Erythroblast (primary cell): ENCODE results near the gene SHISA6.

ENCODE experiments used
- DNase-seq, 2 experiments: peaks; one replicate each; lab custom pipeline; 2025; lab: John Stamatoyannopoulos, UW
- GATA1 ChIP-seq: IDR thresholded peaks from 2 replicates; pipeline ENCODE4 v1.6.1; 2011; ENCODE audit warnings: low read depth, mild to moderate bottlenecking, control low read depth, low read length, moderate library complexity
- POLR2A ChIP-seq: IDR thresholded peaks from 2 replicates; pipeline ENCODE4 v1.6.1; 2011; ENCODE audit warnings: mild to moderate bottlenecking, low read length

SHISA6 gene

DNA sequence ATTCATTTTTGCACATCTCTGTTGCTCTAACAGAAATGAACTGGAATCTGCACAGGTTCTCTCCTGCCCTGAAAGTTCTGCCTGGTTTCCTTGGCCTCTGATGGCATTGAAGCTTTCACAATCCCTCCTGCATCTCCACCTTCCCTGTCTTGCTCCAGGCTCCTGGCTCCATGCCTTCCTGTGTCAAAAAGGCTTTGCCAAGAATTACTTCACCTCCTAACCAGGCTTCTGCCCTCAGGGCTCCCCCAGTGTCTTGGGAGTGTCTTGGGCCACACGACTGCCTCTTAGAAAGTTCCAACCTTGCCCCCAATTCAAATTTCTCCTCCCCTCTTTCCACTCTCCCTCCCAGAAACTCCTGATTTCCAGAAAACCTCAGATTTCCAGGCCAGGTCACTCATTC lies 320.3 kb downstream of the SHISA6 start:
- DNase-seq, result no peak
- TF ChIP-seq POLR2A (no peak), GATA1 (no peak)

DNA sequence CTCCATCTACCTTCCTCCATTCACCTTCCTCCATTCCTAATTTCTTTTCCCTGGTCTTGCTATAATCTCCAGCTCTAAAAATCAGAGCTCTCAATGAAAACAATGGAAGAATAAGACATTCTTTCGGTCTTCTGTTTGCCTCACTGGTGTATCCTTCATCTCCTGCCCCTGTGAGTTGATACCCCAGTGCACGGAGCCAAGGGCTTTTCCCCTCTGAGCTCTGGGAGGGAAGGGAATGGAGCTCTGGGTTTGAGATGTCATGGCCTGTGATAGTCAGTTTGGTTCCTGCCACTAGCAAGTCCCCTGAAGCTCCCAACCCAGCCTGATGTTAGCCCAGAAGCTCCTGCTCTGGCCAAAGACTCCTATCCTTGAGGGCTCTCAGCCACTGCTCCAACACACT lies 320.7 kb downstream of the SHISA6 start:
- TF ChIP-seq GATA1, result no peak
- TF ChIP-seq POLR2A, result no peak
- DNase-seq, result no peak

DNA sequence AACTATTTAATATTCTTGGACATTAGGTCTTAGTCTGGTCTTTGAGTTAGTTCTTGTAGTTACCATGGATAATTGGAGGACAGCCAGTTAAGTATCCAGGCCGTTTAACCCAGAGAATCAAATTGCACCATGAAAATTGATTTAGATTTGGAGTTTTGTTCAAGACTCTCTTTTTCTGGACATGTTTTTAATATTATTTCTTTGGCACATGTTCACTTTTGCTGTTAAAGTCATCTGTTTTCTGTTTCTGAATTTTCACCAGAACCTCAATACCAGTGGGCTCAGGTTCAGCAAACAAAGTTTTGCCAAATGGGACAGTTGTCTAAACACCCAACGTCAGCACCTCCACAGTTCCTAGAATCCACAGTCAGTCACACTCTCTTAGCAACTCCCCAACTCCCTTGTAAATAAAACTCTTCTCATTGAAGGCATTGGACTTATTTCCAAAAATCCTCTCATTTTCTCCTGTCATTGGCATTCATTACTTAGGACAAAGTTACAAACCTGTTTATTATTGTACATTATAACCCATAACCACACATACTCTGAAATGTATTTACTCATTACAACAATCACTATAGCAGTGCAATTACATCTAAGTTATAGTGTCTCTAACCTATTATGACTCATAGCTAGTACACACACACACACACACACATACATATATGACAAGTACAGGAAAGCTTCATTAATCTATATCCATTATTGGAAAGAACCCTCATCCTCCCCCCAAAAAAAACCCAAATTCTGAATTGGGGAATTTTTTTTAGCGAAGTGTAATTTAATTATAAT lies 323.8 kb downstream of the SHISA6 start:
- DNase-seq, result no peak

DNA sequence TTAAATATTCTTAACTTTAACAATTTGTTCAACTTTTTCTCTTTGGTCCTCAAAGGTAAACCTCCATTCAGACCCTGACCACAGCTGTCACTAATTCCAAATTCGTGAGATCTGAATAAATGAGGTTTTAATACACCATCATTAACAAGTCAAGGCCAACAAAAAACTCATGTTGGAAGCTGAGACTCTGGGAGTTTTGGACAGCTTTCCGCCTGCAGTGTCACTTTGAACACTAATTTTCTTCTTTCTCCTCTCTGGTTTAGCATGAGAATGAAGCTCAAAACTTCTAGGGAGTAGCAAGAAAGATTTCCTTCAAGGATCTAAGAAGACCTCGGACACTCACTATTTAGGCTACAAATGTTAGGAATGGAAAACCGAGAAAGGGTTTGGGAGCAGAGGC lies 324.6 kb downstream of the SHISA6 start:
- TF ChIP-seq POLR2A (no peak), GATA1 (no peak)
- no peak for DNase-seq

More for the DNA sequence above, 323.8 kb downstream of the SHISA6 start:
- TF ChIP-seq GATA1 (no peak), POLR2A (no peak)

DNA sequence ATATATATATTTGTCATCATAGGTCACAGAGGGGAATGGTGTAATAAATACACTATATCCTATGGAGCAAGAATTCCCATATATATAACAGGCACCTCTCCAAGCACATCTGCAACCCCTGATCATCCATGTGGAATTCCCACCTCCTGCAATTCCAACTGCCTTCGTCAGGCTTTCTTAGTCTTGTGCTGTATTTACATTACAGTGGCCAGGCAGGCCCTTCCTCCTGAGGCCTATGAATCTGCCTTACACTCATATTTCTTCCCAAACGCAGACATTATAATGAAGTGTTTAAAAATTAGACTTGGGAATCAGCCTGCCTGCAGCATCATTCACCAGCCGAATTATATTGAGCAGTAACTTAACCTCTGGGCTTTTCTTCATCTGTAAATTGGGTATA lies 338.0 kb downstream of the SHISA6 start:
- no peak for DNase-seq
- TF ChIP-seq GATA1 (no peak), POLR2A (no peak)

DNA sequence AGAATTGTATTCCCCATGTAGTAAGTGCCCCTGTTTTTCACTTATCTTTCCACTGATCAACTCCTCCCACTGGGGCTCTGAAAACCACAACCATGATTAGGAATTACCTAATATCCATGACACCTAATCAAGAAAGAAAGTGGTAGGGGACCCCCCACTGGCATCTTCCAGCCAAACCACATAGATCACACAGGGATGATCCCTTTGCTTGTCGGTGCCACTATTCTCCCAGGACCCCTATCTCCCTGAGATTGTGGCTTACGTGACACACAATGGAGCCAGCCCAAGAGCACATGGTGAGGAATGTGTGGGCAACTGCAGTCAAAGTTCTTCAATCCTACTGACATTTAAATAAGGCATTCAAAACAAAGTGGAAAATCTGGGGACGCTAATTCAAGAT lies 339.7 kb downstream of the SHISA6 start:
- no peak for DNase-seq
- no peak for TF ChIP-seq POLR2A
- no peak for TF ChIP-seq GATA1

DNA sequence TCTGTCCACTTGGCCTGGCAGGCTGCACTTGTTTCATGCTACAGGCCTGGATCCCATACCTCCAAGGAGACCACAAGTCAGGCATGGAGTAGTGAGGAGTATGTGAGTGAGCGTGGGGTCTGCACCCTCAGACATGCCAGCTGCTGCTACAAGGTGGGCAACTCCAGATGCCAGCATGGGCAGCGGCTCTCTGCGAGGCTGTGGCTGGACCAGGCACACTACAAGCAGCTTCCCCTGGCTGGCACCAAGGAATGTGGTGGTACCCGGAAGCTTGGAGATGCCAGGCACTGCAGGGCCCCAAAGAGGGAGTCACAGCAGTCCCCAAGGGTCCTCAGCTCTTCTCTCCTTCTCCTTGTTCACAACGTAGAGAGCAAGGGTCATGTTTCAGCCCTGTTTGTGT lies 341.2 kb downstream of the SHISA6 start:
- no peak for TF ChIP-seq POLR2A
- TF ChIP-seq GATA1, result no peak
- no peak for DNase-seq

DNA sequence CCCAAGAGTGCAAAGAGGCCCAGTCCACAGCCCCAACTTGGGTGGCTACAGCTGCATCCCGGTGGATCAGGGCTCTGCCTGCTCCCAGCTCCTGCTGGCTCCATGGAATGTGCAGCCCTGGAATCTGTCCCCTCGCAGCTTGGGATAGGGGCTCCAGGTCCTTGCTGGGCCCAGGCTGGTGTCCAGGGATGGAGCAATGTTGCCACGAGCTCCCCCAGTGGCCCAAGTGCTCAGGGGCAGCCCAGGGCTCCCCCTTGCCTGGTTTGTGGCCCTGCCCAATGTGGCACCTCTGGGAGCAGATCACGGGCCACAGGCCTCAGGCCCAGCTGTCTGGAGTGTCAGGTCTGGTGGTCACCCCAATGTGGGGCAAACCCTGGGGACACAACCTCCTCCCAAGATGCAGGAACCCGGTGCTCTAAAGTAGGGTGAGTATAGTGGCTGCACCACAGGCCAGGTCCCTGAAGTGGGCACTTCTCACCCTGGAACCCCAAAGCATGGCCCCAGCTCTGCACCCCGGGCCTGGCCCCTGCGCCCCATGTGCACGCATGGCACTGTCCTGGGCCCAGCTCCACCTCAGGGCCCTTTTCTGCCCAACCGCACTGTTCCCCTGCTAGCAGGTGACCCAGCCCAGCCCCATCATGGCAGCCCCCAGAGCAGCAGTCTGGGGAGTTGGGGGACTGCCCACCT lies 342.4 kb downstream of the SHISA6 start:
- DNase-seq, result no peak
- TF ChIP-seq POLR2A (no peak), GATA1 (no peak)

DNA sequence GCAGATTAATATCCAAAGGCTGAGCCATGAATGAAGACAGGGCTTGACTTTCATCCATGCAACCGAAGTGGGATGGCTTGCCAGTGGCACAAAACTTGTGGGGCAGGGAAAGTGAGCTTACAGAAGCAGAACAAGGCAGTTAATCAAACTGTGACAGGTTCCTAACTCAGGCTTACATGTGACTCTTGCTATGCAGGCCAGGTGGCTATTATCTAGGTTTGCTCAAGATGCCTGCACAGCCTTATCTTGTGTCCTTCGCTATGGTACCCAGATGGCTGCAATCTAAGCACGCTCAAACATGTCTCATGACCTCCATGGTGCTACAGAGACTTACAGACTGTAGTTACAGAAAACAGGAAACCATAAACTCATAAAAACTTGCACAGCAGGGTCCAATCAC lies 348.7 kb downstream of the SHISA6 start:
- TF ChIP-seq POLR2A, result no peak
- no peak for TF ChIP-seq GATA1
- DNase-seq, result no peak

DNA sequence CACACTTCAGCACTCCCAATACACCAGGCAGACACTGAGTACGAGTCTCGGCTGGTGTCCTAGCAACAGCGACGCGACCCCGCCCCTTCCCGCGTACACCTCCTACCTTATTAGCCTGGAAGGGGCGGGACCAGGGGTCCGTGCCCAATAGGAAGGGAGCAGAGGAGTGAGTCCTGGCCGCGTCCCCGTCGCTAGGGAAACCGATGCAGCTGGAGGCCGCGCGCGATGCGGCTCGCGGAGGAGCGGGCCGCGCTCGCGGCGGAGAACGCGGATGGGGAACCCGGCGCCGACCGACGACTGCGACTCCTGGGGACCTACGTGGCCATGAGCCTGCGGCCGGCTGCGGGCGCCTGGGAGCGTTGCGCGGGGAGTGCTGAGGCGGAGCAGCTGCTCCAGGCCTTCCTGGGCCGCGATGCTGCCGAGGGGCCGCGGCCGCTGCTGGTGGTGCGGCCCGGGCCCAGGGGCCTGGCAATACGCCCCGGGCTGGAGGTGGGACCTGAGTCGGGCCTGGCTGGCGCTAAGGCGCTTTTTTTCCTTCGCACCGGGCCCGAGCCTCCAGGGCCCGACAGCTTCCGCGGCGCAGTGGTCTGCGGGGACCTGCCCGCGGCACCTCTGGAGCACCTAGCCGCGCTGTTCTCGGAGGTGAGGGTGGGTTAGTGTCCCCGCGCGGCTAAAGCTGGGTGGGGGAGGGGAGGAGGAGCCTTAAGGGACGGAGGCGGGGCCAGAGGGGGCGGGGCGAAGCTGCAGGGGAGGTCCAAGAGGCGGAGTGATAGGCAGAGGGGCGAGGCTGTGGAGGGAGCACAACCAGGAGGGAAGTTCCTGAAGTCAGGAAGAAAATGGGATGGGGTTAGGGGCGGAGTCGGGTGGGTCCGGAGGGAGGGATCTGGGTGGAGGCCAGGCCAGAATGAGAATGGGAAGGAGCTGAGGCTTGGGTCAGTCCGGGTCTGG lies 357.5 kb downstream of the SHISA6 start, which contains the start of gene DNAH9:
Gene DNAH9, plus strand, starts transcription at position 197 of the 948 bp plus-strand sequence. Its CDS starts 29 bp downstream, at position 226.
- TF ChIP-seq POLR2A (no peak), GATA1 (no peak)
- DNase-seq, result peak; percentile 50 to 69

DNA sequence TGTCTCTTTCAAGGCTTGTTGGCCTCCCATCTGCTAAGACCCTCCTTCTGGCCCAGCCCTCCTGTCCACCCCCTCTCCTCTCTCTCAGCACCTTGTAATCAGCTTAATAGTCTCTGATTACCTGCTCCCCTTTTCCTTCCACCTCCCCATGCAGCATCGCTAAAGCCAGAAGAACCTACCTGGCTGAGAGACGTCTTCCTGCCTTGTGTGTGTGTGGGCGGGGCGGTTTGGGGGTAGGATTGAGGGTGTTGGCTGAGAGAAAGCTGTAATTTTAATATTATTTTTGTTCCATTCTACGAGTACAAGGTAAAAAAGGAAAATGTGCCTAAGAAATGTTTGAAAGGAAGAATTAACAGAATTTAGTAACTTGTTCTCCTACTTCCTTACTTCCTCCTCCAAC lies 360.6 kb downstream of the SHISA6 start:
- TF ChIP-seq POLR2A (no peak), GATA1 (no peak)
- no peak for DNase-seq

DNA sequence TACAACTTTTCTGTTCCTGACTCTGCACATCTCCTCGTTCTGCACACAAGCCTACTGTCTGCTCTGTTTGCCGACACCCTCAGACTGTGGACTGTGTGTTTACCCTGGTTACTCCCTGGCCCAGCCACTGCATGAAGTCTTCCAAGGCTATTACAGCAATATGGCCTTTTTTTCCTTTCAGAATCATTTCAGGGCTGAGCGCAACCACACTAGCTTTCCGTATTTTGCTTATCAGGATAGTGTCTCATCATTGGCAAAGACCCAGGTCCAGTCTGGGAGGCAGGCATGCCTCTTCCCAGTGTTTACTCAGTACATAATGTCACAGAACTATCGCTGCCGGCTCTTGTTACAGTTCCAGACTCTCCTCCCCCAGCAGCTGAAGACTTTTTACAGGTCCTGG lies 367.4 kb downstream of the SHISA6 start:
- DNase-seq, result no peak
- no peak for TF ChIP-seq GATA1
- TF ChIP-seq POLR2A, result no peak

DNA sequence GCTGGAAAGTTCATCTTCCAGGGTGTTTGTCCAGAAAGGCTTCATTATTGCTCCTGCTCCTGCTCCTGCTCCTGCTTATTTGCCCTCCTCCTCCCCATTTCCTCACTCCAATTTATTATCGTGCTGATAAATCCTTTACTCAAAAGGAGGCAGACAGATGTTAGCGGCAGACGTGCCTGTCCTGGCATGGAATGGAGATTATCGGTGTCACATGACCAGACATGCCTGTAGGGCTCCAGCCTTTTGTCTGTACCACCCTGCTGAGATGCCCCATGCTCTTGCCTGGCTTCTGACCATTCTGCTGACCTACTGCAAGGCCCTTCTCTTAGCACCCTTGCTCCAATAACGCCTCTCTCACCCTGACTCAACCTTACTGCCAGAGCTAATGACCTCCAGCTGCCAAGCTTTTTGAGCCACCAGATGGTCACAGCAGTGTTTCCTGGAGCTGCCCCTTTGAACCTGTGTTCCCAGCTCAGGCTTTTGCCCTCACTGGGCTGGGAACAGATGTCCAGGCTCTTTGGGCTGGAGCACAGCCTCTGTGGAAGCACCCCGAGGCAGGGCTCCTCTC lies 370.1 kb downstream of the SHISA6 start:
- TF ChIP-seq GATA1, result no peak
- TF ChIP-seq POLR2A, result no peak
- no peak for DNase-seq

DNA sequence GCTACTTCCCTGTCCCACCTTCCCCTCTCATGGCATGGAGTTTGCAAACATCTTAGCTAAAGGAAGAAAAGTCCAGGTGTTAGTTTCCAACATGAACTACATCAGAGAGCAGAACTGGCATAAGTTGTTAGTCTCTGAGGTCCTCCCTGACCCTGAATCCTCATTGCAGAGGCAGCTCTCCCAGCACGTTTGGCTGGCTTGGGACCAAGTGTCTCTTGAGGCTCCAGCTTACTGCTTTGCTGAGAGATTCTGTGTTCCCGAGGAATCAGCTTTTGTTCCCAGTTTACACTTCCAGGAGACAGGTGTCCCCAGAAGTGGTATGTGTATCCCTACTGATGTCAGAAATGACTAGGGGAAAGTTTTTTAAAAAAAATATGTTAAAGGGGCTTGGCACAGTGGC lies 371.9 kb downstream of the SHISA6 start:
- no peak for DNase-seq
- TF ChIP-seq GATA1, result no peak
- no peak for TF ChIP-seq POLR2A
